Stimulated activated CD4-positive, alpha-beta T cell treated with anti-CD3 and anti-CD28 coated beads, Interleukin-1b, Interleukin-23, amount 100 ng/mL, for 1 hour (primary cell): Measurements from ENCODE around the gene BRSK2.

Experiments used
- DNase-seq, 2 donors: peaks; one replicate each; pipeline ENCODE4 v3.0.0-alpha.2; 2020; ENCODE audit warnings: low read depth in 2 of 2

The BRSK2 gene

DNA sequence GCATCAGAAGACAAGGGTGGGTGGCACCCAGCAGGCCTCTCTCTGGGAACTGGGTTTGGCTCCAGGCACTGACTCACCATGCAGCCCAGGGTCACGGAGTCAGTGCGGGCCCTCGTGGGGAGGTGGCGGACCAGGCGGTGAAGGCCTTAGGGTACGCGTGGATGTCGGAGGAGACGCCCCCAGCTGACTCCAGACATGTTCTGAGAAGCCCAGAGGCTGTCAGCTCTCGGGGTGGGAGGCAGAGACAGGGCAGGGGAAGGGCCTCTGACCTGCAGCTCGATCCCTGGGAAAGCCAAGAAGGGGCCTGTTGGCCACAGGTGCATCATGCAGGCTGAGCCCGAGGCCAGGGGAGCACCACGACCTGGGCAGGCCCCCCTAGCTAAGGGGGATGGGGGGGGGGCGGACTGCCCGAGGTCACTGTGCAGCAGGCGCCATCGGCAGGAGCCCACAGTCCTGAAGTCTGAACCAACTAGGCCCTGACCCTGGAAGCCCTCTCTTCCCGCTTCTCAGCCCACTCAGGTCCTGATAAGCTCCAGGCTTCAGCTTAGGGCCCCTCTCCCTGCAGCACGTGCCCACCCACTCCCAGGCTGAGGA is 78.8 kb downstream of the BRSK2 start:
- DNase-seq, result no peak

DNA sequence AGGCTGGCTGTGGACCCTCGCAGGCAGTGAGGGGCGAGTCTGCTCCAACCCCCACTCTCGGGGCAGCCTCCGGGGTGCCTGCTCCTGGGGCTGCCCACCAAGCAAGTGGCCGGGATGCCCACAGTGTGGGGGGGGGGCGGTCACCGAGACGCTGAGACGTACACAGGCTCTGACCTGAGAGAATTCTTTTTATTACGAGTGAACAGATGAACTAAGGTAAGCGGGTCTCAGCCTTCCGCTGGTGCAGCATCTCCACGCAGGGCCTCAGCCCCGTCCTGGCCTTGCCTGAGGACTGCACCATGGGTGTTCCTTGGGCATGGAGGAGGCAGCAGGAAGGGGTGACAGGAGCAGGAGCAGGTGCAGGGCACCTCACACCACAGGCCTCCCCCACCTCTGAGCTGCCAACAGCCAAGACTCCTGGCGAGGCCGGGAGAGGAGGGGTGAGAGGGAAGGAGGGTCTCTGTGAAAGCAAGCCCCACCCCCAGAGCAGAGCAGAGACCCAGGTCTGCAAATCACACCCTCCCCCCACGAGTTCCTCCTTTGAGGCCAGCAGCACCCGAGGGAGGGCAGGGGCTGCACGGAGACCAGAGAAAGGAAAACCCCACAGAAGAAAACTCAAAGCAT is 79.7 kb downstream of the BRSK2 start:
- no peak for DNase-seq

DNA sequence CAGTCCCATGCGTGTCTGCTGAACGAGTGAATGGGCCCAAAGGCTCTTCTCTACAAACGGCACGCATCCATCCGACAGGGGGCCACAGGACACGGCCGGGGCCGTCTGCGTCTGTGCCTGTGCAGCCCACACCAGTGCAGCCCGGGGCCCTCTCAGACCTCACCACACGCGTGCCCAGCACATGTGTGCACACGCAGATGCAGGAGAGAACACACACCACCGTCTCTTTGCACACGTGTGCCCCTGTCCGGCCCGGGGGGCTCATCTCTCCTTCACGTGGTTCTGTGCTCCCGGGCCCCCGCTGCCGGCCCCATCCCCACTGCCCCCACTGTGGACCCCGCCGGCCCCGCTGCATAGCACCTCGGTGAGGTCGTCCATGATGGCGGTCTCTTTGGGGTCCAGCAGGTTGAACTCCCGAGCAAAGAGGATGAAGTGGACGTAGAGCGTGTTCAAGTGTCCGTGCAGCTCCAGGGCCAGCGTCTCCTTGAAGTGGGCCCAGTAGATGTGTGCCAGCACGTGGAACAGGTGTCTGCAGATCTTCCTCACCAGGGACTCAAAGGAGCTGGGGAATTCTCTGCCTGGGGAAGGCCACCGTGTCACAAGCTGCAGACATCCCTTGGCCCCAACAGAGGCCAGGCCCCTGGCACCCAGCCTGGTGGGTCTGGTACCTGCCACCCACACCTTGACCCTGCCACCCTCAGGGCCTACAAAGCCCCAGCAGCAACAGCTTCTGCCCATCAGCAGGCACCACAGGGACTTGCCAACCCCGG is 80.4 kb downstream of the BRSK2 start:
- no peak for DNase-seq

DNA sequence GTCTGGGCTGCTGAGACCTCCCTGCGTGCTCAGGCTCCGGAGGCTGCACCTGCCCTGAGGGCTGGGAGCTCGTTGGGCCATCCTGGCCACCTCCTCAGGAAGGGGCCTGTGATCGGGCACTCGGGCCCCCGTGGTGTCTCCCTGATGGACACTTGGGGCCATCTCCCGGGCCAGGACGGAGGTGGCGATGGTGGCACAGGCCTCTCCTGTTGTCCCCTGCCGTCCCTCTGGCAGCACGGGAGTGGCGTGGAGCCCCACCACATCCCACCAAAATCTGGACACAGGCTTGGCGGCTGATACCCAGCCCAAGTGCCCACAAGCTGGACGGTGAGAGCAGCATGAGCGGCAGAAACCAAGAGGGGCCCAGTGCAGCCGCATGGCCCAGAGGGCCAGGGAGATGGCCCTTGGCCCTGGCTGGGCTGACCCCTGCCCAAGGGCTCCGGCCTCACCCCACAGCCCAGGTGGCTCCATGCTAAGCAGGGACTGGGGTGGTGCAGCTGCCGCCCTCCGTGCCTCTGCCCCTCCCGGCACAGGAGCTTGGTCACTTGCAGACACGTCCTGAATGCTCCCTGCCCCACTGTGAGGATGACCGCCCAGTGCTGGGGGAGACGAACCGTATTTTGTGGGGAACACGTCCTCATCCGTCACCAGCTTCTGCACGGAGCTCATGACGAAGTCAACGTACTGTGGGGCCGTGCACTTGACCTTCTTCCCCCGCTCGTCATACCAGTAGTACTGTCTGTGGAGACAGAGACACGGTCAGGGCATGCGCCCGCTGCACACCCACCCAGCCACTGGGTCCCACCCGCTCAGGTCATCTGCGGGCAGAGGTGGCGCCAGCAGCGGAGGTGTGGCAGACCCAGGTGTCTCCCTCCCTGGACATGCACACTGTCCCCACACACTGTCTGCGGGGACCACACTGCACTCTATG is 81.2 kb downstream of the BRSK2 start:
- no peak for DNase-seq

DNA sequence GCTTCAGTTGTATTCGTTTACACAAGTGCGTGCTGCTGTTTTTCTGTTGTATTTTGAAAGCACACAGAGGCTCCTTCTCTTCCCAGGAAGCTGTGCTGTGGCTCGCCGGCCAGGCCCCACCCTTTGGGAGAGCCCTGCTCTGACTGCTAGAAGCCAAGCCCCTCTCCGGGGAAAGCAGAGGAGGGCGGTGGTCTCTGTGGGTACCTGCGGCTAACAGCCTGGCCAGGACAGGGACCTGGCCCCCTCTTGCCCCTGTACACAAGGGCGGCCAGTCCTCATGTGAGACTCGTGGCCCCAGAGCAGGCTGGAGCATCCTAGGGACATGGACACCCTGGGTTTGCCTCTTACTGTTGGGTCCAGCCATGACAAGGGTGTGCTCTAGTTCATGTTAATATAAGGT is 82.0 kb downstream of the BRSK2 start:
- no peak for DNase-seq

DNA sequence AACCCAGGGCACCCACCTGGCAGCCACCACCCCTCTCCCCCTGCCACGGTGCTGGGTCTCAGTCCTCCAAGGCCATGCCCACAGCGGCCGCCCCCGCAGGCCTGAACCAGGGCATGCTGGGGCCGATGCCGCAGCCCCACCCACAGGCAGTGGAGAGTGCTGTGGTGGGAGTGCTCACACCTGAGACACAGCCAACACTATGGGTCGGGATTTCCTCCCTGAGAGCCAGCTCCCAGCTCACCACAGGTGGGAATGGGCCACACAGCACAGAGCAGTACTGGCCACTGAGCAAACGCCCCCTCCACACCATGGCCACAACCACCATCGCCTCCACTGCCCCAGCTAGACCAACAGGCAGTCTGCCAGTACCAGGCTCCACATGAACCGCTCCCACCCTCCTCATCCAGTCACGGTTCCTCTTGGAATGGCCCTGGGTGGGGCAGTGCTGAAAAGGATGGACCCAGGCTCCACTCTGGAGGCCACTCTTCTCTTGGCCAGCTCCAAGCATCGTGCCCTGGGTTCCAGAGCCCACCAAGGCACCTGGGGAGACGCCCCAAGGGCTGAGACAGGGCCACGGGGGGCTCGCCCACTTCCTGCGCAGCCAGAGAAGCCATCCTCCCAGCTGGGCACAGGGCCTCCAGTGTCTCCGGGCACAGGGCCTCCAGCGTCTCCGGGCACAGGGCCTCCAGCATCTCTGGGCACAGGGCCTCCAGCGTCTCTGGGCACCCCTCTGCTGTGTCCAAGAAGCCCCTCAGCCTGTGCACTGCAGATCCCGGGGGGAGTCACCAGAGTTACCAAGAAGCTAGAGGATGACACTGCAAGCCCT is 82.7 kb downstream of the BRSK2 start:
- DNase-seq, result no peak

DNA sequence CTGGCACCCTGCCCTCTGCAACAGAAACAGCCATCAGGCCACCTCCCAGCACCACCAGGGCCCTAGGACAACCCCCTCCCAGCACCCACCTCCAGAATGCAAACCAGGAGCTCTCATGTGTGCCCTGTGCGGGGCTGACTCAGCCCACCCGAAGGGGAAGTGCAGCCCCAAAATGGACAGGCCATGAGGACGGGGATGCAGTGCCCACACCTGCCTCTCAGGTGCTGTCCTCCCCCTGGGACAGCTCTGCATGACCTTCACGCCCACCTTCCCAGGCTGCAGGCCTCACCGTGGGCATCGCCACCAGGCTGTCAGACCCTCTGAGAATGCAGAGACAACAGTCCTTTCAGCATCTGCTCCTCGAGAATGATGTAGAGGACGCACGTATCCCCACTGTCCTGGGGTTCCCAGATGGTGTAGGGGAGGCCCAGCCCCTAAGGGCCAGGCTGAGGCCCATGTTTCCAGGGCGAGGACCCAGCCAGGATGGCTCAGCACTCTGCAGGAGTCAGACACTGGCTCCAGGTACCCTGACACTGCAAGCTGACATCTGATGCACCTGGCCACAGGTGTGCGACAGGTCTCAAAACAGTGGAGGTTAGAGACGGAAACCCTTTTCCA is 83.4 kb downstream of the BRSK2 start:
- DNase-seq, result no peak

DNA sequence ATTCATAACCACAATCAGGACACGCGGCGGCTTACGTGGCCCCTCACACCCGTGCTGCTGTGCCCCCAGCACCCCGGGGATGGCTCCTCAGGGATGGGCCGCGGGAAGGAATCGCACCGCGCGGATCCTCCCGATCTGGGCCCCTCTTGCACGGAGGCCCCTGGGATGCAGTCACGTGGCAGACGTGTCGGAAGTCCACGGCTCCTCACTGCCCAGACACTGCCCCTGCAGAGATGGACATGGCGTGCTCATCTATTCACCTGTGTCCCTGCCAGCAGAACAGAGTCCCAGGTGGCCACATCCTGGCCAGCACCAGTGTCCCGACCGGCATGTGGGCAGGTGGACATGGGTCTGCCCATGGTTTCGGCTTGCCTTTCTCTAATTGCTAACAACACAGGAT is 84.1 kb downstream of the BRSK2 start:
- no peak for DNase-seq

DNA sequence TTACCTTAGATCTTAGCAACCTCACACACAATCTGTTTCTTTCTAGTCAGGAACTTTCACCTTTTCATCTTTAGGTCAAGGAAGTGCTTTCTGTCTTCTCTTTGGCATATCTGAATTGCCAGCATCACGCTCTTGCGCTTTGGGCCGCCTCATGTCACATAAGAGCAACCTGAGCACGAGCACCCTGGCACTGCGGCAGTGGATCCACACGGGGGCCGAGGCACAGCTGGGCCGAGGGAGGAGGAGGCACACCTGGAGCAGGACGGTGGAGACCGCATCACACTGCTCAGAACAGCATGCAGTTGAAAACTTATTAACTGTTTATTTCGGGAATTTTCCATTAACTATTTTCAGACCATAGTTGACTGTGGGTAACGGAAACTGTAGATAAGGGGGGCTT is 86.1 kb downstream of the BRSK2 start:
- no peak for DNase-seq

DNA sequence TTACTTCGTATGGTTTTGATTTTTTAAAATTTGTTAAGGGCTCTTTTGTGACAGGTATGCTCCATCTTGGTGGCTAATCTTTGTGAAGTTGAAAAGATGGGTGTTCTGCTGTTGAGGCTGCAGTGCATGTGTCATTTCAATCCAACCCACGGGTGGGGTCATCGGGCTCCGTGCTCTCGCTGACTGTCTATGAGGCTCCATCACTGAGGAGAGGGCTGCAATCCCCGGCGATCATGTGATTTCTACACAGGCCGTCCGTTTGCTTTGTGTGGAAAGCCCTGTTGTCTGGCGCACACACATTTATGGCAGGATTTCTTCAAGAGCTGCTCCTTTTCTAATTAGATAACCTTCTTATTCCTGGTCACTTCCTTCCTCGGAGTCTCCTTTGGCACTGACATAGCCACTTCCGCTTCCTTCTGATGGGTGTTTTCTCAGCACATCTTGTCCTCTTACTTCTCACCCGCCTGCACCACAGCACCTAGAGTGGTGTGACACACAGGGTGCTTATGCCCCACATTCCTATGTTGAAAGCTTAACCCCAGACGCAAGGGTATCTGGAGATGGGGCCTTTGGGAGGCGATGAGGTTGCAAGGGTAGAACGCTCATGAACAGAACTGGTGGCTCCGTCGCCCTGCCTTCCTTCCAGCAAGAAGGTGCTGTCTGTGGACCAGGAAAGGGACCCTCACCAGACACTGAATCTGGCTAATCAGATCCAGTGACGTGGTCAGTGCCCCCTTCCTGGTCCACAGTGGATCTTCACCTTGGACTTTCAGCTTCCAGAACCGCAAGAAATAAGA is 87.4 kb downstream of the BRSK2 start:
- DNase-seq, result no peak

DNA sequence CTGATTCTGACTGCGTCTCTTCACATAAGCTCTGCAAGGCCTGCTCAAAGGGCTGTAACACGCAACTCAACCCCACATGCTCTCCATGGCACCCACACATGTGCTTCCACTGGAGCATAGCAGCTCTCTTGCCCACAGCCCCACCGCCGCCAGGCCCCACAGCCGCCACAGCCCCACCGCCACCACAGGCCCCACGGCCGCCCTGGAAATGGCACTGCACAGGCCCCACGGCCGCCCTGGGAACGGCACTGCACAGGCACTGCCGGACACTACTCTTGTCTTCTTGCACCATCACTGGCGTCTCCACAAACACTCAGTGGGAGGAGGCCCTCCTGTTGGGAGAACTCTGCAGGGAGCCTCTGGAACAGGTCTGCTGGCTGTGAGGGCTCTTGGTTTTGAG is 88.3 kb downstream of the BRSK2 start:
- no peak for DNase-seq

DNA sequence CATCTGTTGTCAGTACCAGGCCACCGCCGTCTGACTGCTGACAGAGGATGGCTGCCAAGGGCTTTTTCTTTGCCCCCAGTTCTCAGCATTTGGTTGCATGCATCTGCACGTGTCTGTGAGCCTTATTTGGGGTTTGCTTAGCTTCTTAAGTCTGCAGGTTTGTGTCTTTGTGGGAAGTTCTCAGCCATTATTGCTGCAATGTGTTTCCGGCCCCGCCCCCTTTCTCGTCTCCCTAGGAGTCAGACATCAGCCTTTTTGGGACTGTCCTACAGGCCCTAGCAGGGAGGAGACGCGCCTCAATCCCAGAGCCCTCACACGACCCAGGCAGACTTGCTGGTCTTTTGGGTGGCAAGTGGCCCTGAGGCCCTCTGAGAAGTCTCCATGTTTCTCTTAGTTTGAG is 88.8 kb downstream of the BRSK2 start:
- no peak for DNase-seq

DNA sequence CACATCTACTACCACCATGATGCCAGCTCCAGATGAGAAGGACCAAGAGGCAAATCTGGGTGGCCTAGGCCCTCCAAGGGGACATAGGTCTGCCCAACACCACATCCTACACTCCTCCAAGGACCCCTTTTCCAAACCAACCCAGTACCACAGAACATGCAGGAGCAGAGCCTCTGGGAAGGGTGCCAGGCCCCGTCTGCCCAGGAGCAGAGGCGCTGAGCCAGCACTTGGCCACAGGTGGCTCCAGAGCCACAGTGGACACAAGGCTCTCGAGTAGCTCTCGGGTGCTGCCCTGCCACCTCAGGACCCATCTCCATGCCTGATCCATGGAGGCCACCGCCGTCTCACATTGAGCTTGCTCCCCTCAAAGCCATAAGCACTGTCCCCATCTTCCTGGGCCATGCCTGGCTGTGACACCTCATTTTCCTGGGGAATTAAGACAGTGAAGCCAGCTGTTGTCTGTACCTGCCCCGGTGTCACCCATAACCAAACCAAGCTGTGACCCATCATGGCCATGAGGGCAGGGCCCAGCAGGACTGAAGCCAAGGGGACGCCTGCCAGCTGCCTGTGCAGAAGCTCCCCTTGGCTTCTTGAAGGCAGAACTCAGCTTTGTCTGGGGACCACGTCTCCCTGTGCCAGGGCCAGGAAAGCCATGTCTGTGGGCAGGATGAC is 89.4 kb downstream of the BRSK2 start:
- no peak for DNase-seq

DNA sequence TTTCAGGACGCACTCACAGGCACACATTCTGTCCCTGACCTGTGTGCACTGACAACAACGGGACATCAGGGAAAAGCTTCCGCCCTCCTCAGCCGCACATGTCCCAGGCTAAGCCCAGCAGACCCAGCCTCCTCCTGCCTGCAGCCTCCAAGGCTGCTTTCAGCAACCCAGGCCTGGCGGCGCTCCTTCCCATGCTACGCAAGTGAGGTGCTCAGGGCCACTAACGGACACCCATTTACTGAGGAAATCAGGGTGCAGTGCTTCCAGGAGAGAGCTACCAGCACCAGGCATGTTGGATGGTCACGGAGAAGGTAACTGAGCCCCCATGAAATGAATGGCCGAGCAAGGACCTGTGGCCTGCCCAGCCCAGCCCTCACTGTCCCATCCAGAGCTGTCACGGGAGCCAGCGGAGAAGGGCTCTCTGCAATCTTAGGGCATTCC is 90.0 kb downstream of the BRSK2 start:
- DNase-seq, result no peak

DNA sequence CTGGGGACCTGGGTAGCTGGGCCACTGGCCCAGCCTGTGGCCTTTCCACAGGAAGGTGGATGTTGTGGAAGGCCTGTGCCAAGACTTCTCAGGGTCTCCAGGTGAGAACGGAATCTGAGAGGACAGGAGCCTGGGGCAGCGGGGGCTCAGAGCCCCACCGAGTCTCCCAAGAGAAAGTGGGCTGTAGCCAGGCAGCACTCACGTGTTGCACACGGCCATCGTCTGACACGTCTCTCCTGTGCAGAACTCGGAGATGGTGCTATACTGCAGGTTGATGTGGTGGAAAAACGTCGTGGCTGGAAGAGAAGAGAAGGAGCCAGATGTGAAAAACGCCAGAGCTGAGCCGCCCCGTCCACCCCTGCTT is 90.4 kb downstream of the BRSK2 start:
- DNase-seq, result no peak

DNA sequence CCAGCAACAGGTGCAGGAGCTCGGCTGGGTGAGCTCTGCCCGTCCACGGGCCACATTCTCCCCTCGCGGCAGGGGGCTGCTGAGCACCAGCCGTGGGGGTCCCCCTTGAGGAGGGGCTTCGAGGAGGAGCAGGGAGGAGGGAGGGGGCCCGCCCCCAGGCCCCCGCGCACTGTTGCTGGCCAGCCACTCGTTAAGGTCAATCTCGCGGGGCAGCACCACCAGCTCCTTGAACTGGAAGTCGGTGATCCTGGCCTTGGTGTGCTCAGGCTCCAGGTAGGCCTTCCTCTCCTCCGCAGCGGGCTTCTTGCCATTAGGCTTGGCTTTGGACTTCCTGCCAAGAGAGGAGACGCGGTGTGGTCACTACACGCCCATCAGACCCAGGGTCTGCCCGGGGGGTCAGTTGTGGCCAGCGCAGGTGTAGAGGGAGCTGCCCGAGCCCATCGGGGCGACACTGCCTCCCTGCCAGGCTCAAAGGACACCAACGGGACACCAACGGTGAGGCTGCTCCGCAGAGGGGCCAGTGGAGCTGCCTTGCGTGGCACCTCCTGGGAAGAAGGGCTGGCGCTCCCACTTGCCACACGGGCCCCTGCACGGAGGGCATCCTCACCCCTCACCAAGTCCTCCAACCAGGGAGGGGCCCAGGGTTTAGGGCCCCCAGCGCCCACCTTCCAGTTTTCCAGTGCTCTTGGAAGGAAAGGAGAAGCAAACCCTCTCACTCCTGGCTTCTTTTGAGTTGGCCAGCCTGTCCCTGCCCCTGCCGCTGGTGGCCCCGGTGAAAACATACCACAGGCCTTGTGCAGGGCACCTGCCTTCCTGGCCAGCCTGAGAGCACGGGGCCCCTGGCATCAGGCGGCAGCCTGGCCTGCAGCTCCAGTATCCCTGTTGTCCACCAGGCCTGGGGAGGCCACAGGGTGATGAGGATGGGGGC is 91.1 kb downstream of the BRSK2 start:
- DNase-seq, result no peak

DNA sequence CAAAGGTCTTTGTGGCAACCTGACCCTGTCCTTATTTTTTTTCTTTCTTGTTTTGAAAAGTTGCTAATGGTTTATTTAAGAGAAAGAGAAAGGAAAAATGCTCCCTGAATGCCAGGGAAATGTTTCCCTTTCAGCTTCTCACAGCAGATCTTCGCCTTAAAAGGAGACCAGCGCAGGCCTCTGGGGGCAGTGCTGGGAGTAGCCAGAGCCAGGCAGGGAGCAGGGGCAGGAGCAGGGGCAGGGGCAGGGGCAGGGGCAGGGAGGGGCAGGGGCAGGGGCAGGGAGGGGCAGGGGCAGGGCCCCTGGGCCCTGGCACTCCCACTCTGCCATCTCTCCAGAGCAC is 91.7 kb downstream of the BRSK2 start:
- no peak for DNase-seq

DNA sequence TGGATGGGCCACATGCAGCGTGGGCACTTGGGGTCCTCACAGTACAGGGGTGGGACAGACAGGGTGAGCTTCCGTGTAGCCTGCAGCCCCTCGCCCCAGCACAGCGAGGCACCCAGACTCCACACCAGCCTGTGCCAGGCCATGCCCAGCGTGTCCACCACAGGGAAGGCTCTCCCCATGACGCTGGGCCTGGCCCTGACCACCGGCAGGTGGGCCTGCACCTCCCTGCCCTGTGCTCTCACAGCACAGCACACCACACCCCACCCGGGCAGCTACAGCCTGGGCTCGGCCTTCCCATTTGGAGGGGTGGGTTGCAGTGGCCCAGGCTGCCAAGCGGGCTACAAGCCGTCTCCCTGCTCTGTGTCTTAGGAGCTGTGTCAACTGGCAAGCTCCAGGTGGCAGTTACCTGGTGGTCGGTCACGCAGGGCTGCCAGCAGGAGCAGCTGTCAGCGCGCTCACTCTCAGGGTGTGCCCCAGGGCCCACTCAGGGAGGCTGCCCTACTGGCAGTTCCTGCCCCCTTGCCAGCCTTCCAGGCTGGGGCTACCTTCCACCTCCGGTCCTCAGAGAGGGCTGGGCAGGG is 92.2 kb downstream of the BRSK2 start:
- DNase-seq, result no peak
